ENCODE data around the gene FRMPD4.

GRCh38 chrX:12237771-12238170 lies 99.5 kb downstream of the FRMPD4 start:
- TF ChIP-seq CTCF (IDR thresholded peaks at IDR 0.05) (no peak), POLR2A (IDR thresholded peaks at IDR 0.05) (no peak), EP300 (IDR thresholded peaks at IDR 0.05) (no peak)
